SK-N-SH treated with all-trans-retinoic acid at 6 μM for 48 hours (cell line): Measurements from ENCODE around the gene PRPF19.

Experiments used
- PPARA ChIP-seq: fragments of 250-450 bp; sonication (Bioruptor Pico); IDR thresholded peaks from 2 replicates; pipeline ENCODE4 v1.5.0; 2020; ENCODE audit warnings: mild to moderate bottlenecking, borderline replicate concordance
- RARB ChIP-seq: fragments of 250-450 bp; sonication (Bioruptor Pico); IDR thresholded peaks from 2 replicates; pipeline ENCODE4 v1.8.0; 2021; ENCODE audit warnings: mild to moderate bottlenecking, moderate library complexity
- TSHZ2 ChIP-seq: fragments of 250-450 bp; sonication (Bioruptor Pico); IDR thresholded peaks from 2 replicates; pipeline ENCODE4 v1.5.0; 2020; ENCODE audit warnings: mild to moderate bottlenecking, moderate library complexity
- ZFP3 ChIP-seq: fragments of 250-450 bp; sonication (Bioruptor Pico); IDR thresholded peaks from 2 replicates; pipeline ENCODE4 v1.5.0; 2020; ENCODE audit warnings: mild to moderate bottlenecking, moderate library complexity
- ZNF70 ChIP-seq: fragments of 450-650 bp; formaldehyde crosslinking; IDR thresholded peaks from 2 replicates; pipeline ENCODE4 v1.5.0; 2020; ENCODE audit warnings: mild to moderate bottlenecking, moderate library complexity
- TF ChIP-seq, protein P1 (sequence below): fragments of 250-450 bp; sonication (Bioruptor Pico); IDR thresholded peaks from 2 replicates; pipeline ENCODE4 v1.5.1; 2021; ENCODE audit warnings: mild to moderate bottlenecking, moderate library complexity

GRCh38 chr11:60908803-60909202 is 2.4 kb upstream of the PRPF19 start:
- TF ChIP-seq, protein P1, sequence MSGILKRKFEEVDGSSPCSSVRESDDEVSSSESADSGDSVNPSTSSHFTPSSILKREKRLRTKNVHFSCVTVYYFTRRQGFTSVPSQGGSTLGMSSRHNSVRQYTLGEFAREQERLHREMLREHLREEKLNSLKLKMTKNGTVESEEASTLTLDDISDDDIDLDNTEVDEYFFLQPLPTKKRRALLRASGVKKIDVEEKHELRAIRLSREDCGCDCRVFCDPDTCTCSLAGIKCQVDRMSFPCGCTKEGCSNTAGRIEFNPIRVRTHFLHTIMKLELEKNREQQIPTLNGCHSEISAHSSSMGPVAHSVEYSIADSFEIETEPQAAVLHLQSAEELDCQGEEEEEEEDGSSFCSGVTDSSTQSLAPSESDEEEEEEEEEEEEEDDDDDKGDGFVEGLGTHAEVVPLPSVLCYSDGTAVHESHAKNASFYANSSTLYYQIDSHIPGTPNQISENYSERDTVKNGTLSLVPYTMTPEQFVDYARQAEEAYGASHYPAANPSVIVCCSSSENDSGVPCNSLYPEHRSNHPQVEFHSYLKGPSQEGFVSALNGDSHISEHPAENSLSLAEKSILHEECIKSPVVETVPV (CRISPR knock-in tag) = no peak
- TF ChIP-seq ZFP3 (CRISPR knock-in tag) (no peak), PPARA (no peak), RARB (CRISPR knock-in tag) (no peak), ZNF70 (CRISPR knock-in tag) (no peak), TSHZ2 (CRISPR knock-in tag) (no peak)
